Astrocyte (in vitro differentiated cells and primary cell): ENCODE measurements around the gene TNN. TPM values are rescaled to one million over a fixed set of nuclear protein-coding genes. Genes with fewer than 3 reads are reported as not detected.
"Not testable (repeated sequence)": the region's sequence is repeated elsewhere in the genome, so short reads cannot be mapped to it uniquely, and the experiment has no call there.

ENCODE experiments used
- DNase-seq: peaks from one replicate; pipeline ENCODE4 v3.0.0-alpha.2; 2010; ENCODE audit warnings: low read depth
- FAIRE-seq: peaks from 2 replicates; lab custom pipeline; 2011; peaks lifted over from hg19 to GRCh38; lab: Jason Lieb, UNC
- H2AFZ ChIP-seq: 2 replicates; pipeline ENCODE4 v1.6.0; 2012; ENCODE audit warnings: low read depth, low read length, inconsistent platforms
- H3K27ac ChIP-seq: 2 replicates; pipeline ENCODE4 v1.5.1; 2011; ENCODE audit warnings: low read depth, low read length, inconsistent platforms
- H3K27me3 ChIP-seq: 2 replicates; pipeline ENCODE4 v1.6.0; 2011; ENCODE audit warnings: low read length, inconsistent platforms; ENCODE audit not compliant: insufficient read depth
- H3K36me3 ChIP-seq: 2 replicates; pipeline ENCODE4 v1.5.1; 2011; ENCODE audit warnings: low read length, inconsistent platforms; ENCODE audit not compliant: insufficient read depth
- H3K4me1 ChIP-seq: 2 replicates; pipeline ENCODE4 v1.5.1; 2011; ENCODE audit warnings: low read length, inconsistent platforms; ENCODE audit not compliant: insufficient read depth
- H3K4me2 ChIP-seq: 2 replicates; pipeline ENCODE4 v1.6.0; 2012; ENCODE audit warnings: low read length, inconsistent platforms
- H3K4me3 ChIP-seq: 2 replicates; pipeline ENCODE4 v1.5.1; 2011; ENCODE audit warnings: low read depth, mild to moderate bottlenecking, low read length, inconsistent platforms; ENCODE audit not compliant: insufficient read depth
- H3K79me2 ChIP-seq: 2 replicates; pipeline ENCODE4 v1.6.0; 2012; ENCODE audit warnings: mild to moderate bottlenecking, low read length, inconsistent platforms; ENCODE audit not compliant: insufficient read depth
- H3K9ac ChIP-seq: 2 replicates; pipeline ENCODE4 v1.6.0; 2012; ENCODE audit warnings: mild to moderate bottlenecking, low read length, inconsistent platforms
- H3K9me3 ChIP-seq: 2 replicates; pipeline ENCODE4 v1.5.1; 2012; ENCODE audit warnings: low read depth, mild to moderate bottlenecking, low read length, inconsistent platforms; ENCODE audit not compliant: insufficient read depth
- H4K20me1 ChIP-seq: 2 replicates; pipeline ENCODE4 v1.6.0; 2012; ENCODE audit warnings: low read length, inconsistent platforms; ENCODE audit not compliant: insufficient read depth
- H3K27ac Mint-ChIP-seq: one replicate; pipeline ENCODE4 v1.8.0; 2021; ENCODE audit warnings: mild to moderate bottlenecking, mixed read lengths; ENCODE audit not compliant: unreplicated experiment
- H3K27me3 Mint-ChIP-seq: one replicate; pipeline ENCODE4 v1.8.0; 2021; ENCODE audit warnings: low read depth, mixed read lengths; ENCODE audit not compliant: unreplicated experiment
- H3K36me3 Mint-ChIP-seq: one replicate; pipeline ENCODE4 v1.8.0; 2021; ENCODE audit warnings: low read depth, mixed read lengths; ENCODE audit not compliant: unreplicated experiment
- H3K4me1 Mint-ChIP-seq: one replicate; pipeline ENCODE4 v1.8.0; 2021; ENCODE audit warnings: low read depth, mixed read lengths; ENCODE audit not compliant: unreplicated experiment
- H3K4me3 Mint-ChIP-seq: one replicate; pipeline ENCODE4 v1.8.0; 2021; ENCODE audit warnings: mild to moderate bottlenecking, moderate library complexity, mixed read lengths; ENCODE audit not compliant: unreplicated experiment
- H3K9me3 Mint-ChIP-seq: one replicate; pipeline ENCODE4 v1.8.0; 2021; ENCODE audit warnings: mild to moderate bottlenecking, mixed read lengths; ENCODE audit not compliant: unreplicated experiment
- CTCF ChIP-seq: IDR thresholded peaks from 2 replicates; pipeline ENCODE4 v1.5.1; 2011; ENCODE audit warnings: low read depth, mild to moderate bottlenecking, inconsistent platforms, low read length, moderate library complexity; ENCODE audit not compliant: insufficient read depth
- EZH2 ChIP-seq: IDR thresholded peaks from 2 replicates; pipeline ENCODE4 v1.6.1; 2012; ENCODE audit warnings: mild to moderate bottlenecking, low read length, inconsistent platforms; ENCODE audit not compliant: insufficient read depth
- total RNA-seq: library from RNA; stranded (reverse); gene quantifications from 2 replicates; pipeline ENCODE4 v1.2.1, GENCODE V29; 2021

Gene TNN
- total RNA-seq, 1 donor from 2014 or later: 0.16 TPM

DNA sequence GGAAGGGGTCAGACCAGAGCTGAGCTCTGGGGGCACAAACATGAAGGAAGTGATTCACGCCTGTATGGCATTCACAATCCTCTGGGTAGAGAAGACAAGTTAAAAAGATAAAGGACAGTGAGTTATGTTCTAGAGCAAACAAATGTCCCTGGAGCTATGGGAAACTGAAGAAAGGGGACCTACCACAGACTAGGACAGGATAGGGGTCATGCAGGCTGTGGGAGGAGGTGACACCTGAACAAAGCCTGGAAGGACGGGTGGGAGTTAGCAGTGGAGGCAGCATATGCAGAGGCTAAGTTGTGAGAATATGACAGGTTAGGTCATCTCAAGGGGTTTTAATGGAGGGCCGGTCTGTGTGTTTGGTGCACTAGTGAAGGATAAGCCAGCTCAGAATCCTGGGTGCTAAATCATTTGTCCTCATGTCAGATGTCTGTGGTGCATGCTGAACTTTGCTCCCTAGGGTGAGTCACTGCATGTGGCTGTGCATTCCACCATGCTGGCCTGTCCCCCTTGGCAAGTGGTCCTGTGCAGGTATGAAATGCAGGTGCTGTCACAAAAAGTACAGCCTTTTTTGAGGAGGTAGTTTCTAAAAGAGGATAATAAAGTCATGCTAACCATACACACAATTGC lies 28.5 kb downstream of the TNN start:
- H3K4me1 ChIP-seq: no peaks in the 10 kb centered on the region
- no peak for FAIRE-seq
- Mint-ChIP-seq H3K27ac (no peak overlapping the region), H3K4me1 (peaks cover 6% of the 10 kb centered on the region), H3K9me3 (peaks cover 1% of the 10 kb centered on the region), H3K27me3 (peaks cover 2% of the 10 kb centered on the region), H3K4me3 (no peak overlapping the region), H3K36me3 (no peaks in the 10 kb centered on the region)
- no peak overlapping the region for H3K27ac ChIP-seq
- H3K27me3 ChIP-seq: no peaks in the 10 kb centered on the region
- no peaks in the 10 kb centered on the region for H4K20me1 ChIP-seq
- H3K4me3 ChIP-seq: no peak overlapping the region
- no peak overlapping the region for H3K4me2 ChIP-seq
- TF ChIP-seq EZH2 (no peak), CTCF (no peak)
- H3K79me2 ChIP-seq: no peaks in the 10 kb centered on the region
- H3K9ac ChIP-seq: no peak overlapping the region
- no peaks in the 10 kb centered on the region for H3K36me3 ChIP-seq
- no peaks in the 10 kb centered on the region for H3K9me3 ChIP-seq
- no peak overlapping the region for H2AFZ ChIP-seq
- DNase-seq: no peak

- Mint-ChIP-seq H3K27ac (no peak overlapping the region), H3K4me1 (peaks cover 6% of the 10 kb centered on the region), H3K9me3 (peaks cover 2% of the 10 kb centered on the region), H3K27me3 (peaks cover 2% of the 10 kb centered on the region), H3K36me3 (no peaks in the 10 kb centered on the region), H3K4me3 (no peak overlapping the region)
- no peaks in the 10 kb centered on the region for H3K9me3 ChIP-seq
- H3K9ac ChIP-seq: no peak overlapping the region
- TF ChIP-seq EZH2 (no peak), CTCF (no peak)
- H2AFZ ChIP-seq: no peak overlapping the region
- H3K27ac ChIP-seq: no peak overlapping the region
- H3K4me1 ChIP-seq: no peaks in the 10 kb centered on the region
- no peak for FAIRE-seq
- no peaks in the 10 kb centered on the region for H3K27me3 ChIP-seq
- no peaks in the 10 kb centered on the region for H3K36me3 ChIP-seq
- H4K20me1 ChIP-seq: no peaks in the 10 kb centered on the region
- no peak for DNase-seq
- no peaks in the 10 kb centered on the region for H3K79me2 ChIP-seq
- H3K4me3 ChIP-seq: no peak overlapping the region
- H3K4me2 ChIP-seq: no peak overlapping the region
Measured at GRCh38 chr1:175097361-175097760, 29.7 kb downstream of the TNN start.

DNA sequence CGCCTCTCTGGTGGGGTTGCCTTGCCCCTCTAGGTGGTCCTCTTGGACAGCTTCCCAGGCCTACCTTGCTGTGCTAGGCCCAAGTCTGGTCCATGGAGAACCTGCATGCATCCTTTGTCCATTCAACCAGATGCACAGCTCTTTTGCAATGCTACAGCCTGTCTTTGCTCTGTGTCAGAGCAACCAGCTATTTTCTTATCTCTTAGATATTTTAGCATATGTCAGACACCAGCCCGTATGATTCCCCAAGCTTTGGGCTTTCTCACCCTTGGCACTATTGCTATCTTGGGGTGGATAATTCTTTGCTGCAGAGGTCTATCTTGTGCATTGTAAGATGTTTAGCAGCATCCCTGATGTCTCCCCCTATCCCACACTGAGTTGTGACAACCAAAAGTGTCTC lies 32.3 kb downstream of the TNN start:
- Mint-ChIP-seq H3K4me1 (peaks cover 6% of the 10 kb centered on the region), H3K36me3 (no peaks in the 10 kb centered on the region), H3K9me3 (peaks cover 2% of the 10 kb centered on the region), H3K27me3 (peaks cover 2% of the 10 kb centered on the region), H3K4me3 (no peak overlapping the region), H3K27ac (no peak overlapping the region)
- Histone ChIP-seq H3K4me1 (no peaks in the 10 kb centered on the region), H3K4me3 (no peak overlapping the region), H2AFZ (no peak overlapping the region), H3K9ac (no peak overlapping the region), H3K9me3 (no peaks in the 10 kb centered on the region), H3K27ac (no peak overlapping the region), H3K27me3 (no peaks in the 10 kb centered on the region), H4K20me1 (no peaks in the 10 kb centered on the region), H3K36me3 (no peaks in the 10 kb centered on the region), H3K4me2 (no peak overlapping the region), H3K79me2 (no peaks in the 10 kb centered on the region)
- no peak for DNase-seq
- TF ChIP-seq CTCF (no peak), EZH2 (no peak)
- FAIRE-seq: no peak

DNA sequence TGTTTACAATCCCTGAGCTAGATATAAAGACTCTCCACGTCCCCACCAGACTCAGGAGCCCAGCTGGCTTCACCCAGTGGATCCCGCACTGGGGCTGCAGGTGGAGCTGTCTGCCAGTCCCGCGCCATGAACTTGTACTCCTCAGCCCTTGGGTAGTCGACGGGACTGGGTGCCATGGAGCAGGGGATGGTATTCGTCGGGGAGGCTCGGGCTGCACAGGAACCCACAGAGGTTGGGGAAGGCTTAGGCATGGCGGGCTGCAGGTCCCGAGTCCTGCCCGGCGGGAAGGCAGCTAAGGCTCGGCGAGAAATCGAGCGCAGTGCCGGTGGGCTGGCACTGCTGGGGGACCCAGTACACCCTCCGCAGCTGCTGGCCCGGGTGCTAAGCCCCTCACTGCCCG lies 34.5 kb downstream of the TNN start:
- H3K4me2 ChIP-seq, H3K27me3 Mint-ChIP-seq, H3K27me3 ChIP-seq, H3K79me2 ChIP-seq, H3K36me3 ChIP-seq, H3K4me1 ChIP-seq, H2AFZ ChIP-seq, H4K20me1 ChIP-seq, H3K4me1 Mint-ChIP-seq, DNase-seq, H3K27ac Mint-ChIP-seq, H3K9ac ChIP-seq, H3K4me3 ChIP-seq, H3K36me3 Mint-ChIP-seq, H3K4me3 Mint-ChIP-seq, H3K9me3 Mint-ChIP-seq, H3K27ac ChIP-seq, H3K9me3 ChIP-seq, FAIRE-seq: not testable (repeated sequence)
